Activated T-helper 2 cell treated with anti-CD3 and anti-CD28 coated beads, Interferon-gamma antibody, Interleukin-2, Interleukin-4, amounts not matched to agents 10 μg/mL and 5 μg/mL and 100 μg/mL, durations not matched to agents 14 hours and 24 hours and 36 hours (primary cell): Measurements from ENCODE around the gene HNRNPL. TPM values are rescaled to one million over a fixed set of nuclear protein-coding genes. Genes with fewer than 3 reads are reported as not detected.

Source experiments
- total RNA-seq: library from RNA; stranded (reverse); gene quantifications from 2 replicates; pipeline ENCODE4 v1.2.3, GENCODE V29; 2022

Gene HNRNPL
- total RNA-seq, 1 donor from 2014 or later: 708 TPM

Other genes with a start within 250 kb of the HNRNPL start
- gene MAP4K1, start 232.0 kb downstream of the HNRNPL start, total RNA-seq: 181 and 187 TPM in 2 replicates
- gene EIF3K, start 230.8 kb downstream of the HNRNPL start, total RNA-seq: 285 and 287 TPM in 2 replicates
- gene ACTN4, start 202.3 kb downstream of the HNRNPL start, total RNA-seq: 329 and 334 TPM in 2 replicates
- gene CAPN12, start 105.5 kb downstream of the HNRNPL start, total RNA-seq: 2.9 and 3.6 TPM in 2 replicates
- not detected in 2 replicates for gene LGALS7, start 76.5 kb downstream of the HNRNPL start, total RNA-seq
- not detected in 2 replicates for gene LGALS7B, start 60.8 kb downstream of the HNRNPL start, total RNA-seq
- 1.6 and 2.0 TPM in 2 replicates for gene LGALS4, start 37.0 kb downstream of the HNRNPL start, total RNA-seq
- gene ECH1, start 18.2 kb downstream of the HNRNPL start, total RNA-seq: 180 and 183 TPM in 2 replicates
- 70.2 and 73.4 TPM in 2 replicates for gene RINL, start 28.3 kb upstream of the HNRNPL start, total RNA-seq
- 29.0 and 30.2 TPM in 2 replicates for gene SIRT2, start 49.6 kb upstream of the HNRNPL start, total RNA-seq
- gene NFKBIB, start 50.0 kb upstream of the HNRNPL start, total RNA-seq: 81.8 and 82.7 TPM in 2 replicates
- gene CCER2, start 62.2 kb upstream of the HNRNPL start, total RNA-seq: 0.83 and 1.2 TPM in 2 replicates
- gene SARS2, start 80.8 kb upstream of the HNRNPL start, total RNA-seq: 41.1 and 45.2 TPM in 2 replicates
- gene MRPS12, start 81.0 kb upstream of the HNRNPL start, total RNA-seq: 93.5 and 95.3 TPM in 2 replicates
- gene FBXO17, start 125.8 kb upstream of the HNRNPL start, total RNA-seq: not detected in 2 replicates
- 0.57 and 0.84 TPM in 2 replicates for gene FBXO27, start 182.6 kb upstream of the HNRNPL start, total RNA-seq
- gene ACP7, start 234.4 kb upstream of the HNRNPL start, total RNA-seq: not detected in 2 replicates